GM21529 (cell line): ENCODE results near the gene OR51V1.

Experiments
- ATAC-seq: cut with Tn5 transposase; IDR thresholded peaks from one replicate; pipeline ENCODE4 v1.9.1; 2021; ENCODE audit not compliant: unreplicated experiment

OR51V1 gene

DNA sequence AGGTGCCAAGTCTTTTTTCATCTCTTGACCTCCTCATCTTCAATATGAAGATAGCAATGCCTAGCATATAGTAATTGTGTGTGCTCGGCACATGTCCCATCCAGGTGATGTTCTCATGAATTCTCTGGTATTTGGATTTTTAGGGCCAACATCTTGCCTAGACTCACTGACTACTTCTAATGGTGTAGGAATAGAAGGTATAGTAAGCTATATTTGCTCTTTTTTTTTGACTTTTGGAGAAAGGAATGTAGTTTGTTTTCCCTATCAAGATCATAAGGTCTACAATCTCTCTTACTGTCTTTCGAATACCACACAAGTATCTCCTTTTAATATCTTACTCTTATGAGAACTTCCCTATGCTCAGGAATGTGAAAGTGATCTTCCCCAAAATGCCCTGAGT lies 30.6 kb upstream of the OR51V1 start:
- no peak for ATAC-seq

DNA sequence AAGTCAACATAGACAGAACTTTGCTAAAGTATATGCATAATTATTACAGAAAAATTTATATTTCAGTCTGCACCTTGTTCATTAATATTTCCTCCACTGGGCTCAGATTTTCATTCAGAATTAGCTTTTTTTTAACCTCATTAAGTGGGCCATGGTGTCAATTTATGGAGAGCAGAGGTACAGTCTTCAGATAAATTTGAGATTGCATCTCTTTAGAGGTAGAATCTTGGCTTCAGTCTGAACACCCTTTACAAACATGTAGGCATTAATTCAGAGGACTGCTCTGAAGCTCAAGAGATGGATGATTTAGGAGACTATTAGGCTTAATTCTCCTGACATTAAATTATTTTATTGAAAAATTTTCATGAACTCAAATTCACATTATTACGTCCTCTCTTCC lies 29.8 kb upstream of the OR51V1 start:
- no peak for ATAC-seq

DNA sequence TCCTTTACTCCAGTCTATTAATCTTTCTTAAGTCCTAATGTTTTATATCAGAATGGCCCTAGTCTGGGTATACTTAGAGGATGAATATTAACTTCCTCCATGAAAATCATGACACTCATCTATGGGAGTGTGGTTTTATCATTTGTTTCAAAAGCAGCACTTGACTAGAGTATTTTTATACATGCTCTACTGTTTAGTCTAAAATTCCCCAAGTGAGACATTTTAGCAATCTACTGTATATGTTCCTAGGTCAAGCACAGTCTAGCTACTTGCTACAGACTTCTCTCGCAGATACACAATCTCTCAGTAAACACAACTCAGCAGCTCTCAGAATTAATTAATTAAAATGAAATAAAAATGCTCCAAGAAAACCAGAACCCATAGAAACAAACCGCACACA lies 29.3 kb upstream of the OR51V1 start:
- ATAC-seq, result no peak

DNA sequence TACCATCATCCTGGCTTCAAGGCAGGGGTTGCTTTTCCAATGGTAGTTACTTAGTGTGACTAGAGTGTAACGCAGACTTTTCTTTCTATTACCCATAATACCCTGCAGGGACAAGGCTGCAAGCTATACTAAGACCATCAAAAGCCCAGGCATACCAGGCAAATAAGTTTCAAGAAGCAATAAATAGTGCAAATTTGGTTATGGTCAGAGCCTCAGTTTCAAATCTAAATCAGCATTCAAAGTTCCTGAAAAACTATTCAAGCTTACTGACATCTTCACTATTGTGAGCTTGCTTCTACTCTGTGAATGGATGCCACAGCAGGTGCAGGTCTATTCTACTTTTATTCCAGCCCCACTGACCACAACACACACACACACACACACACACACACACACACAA lies 28.9 kb upstream of the OR51V1 start:
- ATAC-seq, result no peak

DNA sequence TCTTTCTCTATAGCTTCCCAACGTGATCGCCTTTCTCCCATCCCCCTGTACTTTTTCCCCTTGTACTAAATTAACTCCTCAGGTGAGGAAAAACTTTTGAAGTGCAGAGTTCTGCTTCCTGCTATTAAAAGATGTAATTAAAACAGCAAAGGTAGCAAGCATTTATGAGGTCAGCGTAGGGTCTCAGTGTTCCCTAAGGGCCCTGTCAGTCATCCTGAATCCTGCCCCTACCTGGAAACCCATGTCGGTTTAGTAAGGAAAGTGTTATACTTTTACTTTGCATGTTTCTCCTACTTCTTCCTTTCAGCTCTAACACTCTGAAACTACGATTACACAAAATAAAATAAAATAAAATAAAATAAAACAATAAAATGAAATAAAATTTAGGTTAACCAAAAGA lies 27.6 kb upstream of the OR51V1 start:
- ATAC-seq, result no peak

DNA sequence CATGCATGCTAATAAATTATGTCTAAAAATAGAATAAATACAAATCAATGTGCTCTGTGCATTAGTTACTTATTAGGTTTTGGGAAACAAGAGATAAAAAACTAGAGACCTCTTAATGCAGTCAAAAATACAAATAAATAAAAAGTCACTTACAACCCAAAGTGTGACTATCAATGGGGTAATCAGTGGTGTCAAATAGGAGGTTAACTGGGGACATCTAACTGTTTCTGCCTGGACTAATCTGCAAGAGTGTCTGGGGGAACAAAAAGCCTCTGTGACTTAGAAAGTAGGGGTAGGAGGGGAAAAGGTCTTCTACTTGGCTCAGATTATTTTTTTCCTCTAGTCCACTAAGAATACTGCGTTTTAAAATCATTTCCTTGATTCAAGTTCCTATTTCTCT lies 27.2 kb upstream of the OR51V1 start:
- no peak for ATAC-seq

DNA sequence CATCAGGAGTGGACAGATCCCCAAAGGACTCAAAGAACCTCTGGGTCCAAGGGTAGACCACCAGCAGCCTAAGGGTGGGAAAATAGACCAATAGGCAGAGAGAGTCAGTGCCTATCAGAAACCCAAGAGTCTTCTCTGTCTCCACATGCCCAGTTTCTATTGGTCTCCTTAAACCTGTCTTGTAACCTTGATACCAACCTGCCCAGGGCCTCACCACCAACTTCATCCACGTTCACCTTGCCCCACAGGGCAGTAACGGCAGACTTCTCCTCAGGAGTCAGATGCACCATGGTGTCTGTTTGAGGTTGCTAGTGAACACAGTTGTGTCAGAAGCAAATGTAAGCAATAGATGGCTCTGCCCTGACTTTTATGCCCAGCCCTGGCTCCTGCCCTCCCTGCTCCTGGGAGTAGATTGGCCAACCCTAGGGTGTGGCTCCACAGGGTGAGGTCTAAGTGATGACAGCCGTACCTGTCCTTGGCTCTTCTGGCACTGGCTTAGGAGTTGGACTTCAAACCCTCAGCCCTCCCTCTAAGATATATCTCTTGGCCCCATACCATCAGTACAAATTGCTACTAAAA lies 26.3 kb upstream of the OR51V1 start, which contains the start of gene HBB:
Gene HBB, minus strand, starts transcription at position 340 of the 579 bp plus-strand sequence. Its CDS starts 50 bp downstream, at position 290.
- no peak for ATAC-seq

DNA sequence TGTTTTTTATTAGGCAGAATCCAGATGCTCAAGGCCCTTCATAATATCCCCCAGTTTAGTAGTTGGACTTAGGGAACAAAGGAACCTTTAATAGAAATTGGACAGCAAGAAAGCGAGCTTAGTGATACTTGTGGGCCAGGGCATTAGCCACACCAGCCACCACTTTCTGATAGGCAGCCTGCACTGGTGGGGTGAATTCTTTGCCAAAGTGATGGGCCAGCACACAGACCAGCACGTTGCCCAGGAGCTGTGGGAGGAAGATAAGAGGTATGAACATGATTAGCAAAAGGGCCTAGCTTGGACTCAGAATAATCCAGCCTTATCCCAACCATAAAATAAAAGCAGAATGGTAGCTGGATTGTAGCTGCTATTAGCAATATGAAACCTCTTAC lies 25.0 kb upstream of the OR51V1 start:
- ATAC-seq, result no peak

DNA sequence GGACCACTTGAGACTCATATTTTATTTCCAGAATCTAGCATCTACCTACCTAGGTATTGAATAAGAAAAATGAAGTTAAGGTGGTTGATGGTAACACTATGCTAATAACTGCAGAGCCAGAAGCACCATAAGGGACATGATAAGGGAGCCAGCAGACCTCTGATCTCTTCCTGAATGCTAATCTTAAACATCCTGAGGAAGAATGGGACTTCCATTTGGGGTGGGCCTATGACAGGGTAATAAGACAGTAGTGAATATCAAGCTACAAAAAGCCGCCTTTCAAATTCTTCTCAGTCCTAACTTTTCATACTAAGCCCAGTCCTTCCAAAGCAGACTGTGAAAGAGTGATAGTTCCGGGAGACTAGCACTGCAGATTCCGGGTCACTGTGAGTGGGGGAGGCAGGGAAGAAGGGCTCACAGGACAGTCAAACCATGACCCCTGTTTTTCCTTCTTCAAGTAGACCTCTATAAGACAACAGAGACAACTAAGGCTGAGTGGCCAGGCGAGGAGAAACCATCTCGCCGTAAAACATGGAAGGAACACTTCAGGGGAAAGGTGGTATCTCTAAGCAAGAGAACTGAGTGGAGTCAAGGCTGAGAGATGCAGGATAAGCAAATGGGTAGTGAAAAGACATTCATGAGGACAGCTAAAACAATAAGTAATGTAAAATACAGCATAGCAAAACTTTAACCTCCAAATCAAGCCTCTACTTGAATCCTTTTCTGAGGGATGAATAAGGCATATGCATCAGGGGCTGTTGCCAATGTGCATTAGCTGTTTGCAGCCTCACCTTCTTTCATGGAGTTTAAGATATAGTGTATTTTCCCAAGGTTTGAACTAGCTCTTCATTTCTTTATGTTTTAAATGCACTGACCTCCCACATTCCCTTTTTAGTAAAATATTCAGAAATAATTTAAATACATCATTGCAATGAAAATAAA lies 24.3 kb upstream of the OR51V1 start:
- ATAC-seq, result no peak

DNA sequence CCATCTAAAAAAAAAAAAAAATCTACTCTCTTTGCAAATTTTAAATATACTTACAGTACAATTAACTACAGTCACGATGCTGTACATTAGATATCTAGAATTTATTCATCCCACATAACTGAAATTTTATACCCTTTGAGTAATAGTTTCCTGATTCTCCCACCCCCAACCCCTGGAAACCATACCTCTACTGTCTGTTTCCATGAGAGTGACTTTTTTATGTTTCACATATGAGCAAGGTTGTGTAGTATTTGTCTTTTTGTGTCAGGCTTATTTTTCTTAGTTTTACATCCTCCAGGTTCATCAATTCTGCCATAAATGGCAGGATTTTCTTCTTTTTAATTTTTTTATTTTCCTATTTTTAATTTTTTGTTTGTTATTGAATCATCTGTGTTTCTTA lies 23.2 kb upstream of the OR51V1 start:
- no peak for ATAC-seq

DNA sequence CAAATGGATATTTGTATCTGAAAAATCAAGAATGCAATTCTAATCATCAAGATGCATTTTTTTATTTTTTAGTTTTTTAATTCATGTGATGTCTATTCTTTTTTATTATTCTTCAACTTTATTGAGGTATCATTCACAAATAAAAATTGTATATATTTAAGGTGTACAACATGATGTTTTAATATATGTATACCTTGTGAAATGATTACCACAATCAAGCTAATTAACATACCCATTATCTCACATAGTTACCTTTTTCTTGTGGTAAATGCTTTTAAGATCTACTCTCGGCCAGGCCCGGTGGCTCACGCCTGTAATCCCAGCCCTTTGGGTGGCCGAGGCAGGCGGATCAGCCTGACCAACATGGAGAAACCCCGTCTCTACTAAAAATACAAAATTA lies 22.7 kb upstream of the OR51V1 start:
- no peak for ATAC-seq

DNA sequence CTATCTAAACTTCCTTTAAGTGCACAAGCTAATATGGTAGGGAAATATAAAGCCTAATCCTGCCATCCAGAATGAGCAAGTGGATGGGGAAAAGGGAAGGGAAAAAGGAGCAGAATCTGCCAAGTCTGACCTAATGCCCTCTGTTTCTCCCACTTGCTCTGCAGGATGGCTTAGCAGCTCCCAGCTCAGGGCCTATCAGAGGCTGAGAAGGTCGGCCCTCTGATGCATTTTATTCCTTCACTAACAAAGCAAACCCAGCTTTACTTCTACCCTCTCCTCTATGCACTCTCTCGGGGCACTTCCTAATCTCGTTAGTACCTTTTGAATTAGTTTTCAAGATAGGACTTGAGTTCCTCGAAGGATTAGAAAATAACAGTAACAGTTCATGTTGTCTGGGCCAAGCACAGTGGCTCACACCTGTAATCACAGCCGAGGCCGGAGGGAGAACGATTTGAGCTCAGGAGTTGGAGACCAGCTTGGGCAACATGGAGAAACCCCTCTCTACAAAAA lies 9.9 kb upstream of the OR51V1 start:
- ATAC-seq, result no peak

DNA sequence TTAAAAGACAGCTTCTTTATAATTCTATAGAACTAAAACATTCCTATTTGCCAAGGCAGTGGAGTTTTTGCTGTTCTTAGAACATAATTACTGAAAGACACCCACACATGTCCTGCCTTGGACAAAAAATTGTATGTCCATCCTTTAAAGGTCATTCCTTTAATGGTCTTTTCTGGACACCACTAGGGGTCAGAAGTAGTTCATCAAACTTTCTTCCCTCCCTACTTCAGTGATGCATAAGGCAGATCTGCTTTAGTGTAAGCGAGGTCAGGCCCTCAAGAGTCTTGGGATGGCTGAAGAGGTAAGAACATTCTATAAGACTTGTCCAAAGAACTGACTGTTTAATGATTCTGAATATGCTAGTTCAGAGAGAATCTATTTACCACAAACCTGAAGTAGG lies 4.3 kb upstream of the OR51V1 start:
- peak; percentile 69 for ATAC-seq

DNA sequence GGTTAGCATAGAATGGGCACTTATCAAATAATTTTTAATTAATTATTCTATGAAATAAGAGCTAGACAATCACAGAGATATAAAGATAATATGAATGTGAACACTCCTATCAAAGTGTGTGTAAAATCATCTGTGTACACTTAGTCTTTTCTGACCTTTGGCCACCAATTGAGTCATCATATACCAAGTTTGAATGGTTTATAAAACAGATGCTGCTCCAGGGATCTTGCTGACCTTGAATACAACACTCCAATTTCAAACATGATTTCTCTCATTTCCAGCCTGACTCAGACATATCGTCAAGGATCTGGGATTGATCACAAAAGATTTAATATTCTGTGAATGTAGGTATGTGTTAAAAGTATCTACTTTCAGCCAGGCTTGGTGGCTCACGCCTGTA lies 2.9 kb upstream of the OR51V1 start:
- ATAC-seq, result no peak

DNA sequence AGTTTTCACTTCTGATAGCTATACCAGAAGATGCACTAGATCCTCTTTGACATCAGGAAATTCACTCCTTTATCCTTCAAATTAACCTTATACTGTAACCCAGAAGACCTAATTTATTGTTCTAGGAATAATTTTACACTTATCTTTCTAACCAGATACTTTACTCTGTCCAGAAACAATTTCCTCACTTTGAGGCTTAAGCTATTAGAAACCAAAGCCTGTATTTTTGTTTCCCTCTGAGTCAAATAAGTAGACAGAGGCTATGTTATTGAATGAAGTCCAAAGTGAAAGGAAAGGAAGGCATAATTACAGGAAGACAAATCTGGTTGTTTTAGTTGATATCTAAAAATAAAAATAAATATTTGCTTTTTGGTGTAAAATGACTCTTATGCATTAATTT lies 2.2 kb downstream of the OR51V1 start:
- ATAC-seq, result no peak

DNA sequence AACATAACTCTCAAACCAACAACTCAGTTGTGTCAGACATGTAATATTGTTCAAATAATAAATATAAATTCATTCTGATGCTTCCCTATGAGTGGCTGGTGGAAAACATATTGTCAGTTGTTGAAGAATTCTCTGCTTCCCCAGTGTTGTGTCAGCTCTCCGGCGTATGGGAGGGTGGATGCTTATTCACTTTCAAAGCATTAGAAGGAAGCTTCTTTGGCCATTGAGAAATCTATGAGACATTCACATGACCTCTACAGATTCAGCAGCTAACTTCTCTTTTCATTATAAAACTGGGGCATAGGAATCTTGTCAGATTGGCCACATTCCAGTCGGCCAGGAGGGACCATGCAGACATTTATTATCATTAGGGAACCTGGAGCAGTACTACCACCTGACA lies 2.9 kb downstream of the OR51V1 start:
- no peak for ATAC-seq

DNA sequence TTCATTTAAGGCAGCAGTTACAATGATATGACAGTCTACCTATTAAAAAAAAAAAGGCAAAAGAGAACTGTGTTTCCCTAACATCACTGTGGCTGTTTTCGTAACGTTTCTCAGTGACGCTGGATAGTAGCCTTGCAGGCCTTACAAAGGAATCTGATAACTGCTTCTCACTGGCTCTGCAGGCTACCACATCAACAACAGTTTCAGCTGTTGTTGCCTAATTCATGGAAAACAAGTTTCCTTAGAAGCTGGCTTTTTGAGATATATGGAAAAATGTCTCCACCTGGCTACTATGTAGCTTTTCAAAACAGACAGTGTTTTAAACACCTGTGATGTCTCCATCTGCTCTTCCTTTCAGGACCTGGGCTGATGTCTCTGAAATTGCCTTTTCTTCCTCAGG lies 3.8 kb downstream of the OR51V1 start:
- no peak for ATAC-seq

DNA sequence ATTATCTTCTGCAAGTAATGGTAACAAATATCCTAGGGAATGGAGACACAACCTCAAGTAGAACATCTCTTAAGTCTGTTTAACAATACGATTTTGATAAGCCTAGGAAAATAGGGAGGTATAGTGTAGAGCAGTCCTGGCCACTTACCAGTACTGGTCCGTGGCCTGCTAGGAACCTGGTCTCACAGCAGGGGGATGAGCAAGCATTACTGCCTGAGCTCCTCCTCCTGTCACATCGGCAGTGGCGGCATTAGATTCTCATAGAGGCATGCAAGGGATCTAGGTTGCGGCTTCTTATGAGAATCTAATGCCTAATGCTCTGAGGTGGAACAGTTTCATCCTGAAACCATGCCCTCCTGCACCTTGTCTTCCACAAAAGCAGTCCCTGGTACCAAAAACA lies 4.4 kb downstream of the OR51V1 start:
- no peak for ATAC-seq

DNA sequence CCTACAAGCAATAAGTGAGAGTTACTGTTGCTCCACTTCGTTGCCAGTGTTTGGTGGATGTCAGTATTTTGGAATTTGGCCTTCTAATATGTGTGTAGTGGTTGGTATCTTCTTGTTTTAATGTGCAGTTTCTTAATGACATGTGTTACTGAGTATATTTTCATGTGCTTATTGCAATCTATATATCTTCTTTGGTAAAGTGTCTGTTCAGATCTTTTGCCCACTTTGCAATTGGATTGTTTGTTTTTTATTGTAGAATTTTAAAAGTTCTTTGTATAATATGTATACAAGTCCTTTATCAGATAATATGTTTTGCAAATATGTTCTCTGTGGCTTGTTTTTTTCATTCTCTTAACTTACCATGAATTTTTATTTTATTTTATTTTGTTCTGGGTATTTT lies 7.7 kb downstream of the OR51V1 start:
- no peak for ATAC-seq

DNA sequence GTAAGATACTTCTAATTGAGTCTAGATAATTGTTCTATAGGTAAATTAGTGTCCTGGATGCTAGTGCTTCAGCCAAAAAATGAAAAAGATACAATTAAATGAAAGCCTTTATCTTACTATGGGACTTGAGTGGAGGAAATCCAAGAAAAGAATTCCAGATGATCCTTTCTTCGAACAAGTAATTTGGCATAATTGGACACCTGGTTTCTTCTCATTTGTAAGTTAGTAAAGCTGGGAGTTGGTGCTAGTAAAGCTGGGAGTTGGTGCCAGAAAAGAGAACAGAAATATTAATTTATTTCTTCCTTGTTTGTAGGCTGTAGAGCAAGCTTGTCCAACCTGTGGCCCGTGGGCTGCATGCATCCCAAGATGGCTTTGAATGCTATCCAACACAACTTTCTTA lies 12.3 kb downstream of the OR51V1 start:
- ATAC-seq, result no peak

DNA sequence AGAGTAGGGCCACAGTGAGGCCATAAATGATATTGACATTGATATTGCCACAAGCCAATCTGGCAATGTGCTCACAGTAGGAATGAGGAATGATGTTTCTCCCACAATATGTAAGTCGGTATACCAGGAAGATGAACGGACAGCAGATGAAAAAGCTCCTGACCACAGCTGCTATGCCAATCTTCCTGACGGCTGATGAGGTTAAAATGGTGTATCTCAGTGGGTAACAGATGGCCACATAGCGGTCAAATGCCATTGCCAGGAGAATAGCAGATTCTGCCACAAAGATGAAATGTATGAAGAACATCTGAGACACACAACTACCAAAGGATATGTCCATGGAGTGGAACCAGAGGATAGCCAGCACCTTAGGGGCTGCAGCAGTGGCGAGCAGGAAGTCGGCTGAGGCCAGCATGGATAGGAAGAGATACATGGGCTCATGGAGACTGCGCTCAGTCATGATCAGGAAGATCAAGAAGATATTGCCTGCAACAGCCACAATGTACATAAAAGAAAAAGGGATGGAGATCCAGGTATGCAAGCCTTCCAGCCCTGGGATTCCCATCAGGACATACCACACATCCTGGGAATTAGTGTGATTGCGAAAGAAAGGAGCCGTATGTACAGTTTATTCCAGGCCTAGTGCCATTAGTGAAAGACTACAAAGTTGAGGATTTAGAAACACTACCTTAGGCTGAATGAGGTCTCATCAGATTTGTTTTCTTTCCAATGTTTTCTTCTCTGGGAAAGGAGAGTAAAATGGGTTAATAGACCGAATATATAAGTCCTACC lies 22.2 kb downstream of the OR51V1 start:
- no peak for ATAC-seq

DNA sequence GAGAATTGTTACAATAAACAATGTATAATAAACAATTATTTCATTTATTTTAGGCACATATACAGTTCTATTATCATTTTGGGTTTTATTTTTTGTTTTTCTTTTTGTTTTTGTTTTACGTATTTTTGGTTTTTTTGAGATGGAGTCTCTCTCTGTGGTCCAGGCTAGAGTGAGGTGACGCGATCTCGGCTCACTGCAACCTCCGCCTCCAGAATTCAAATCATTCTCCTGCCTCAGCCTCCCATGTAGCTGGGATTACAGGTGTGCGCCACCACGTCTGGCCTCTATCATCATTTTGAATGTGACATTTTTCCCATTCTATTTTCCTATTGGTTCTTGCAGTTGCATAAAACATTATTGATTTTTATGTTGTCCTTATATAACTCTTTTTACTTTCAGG lies 25.5 kb downstream of the OR51V1 start:
- no peak for ATAC-seq
